ENCODE data around the gene KLK11.

KLK11 gene

GRCh38 chr19:50982186-50982585, 44.2 kb downstream of the KLK11 start:
- H3K4me3 ChIP-seq (ENCODE audit: insufficient read length, low read depth), result no peak overlapping the region
- DNase-seq (ENCODE audit: low read depth, low spot score), result no peak
- no peaks in the 10 kb centered on the region for H3K27me3 ChIP-seq (ENCODE audit: insufficient read depth, insufficient read length)
- no peak overlapping the region for H3K9ac ChIP-seq (ENCODE audit: insufficient read length, low read depth)
- H3K4me1 ChIP-seq (ENCODE audit: insufficient read depth, insufficient read length), result peaks cover 6% of the 10 kb centered on the region
- TF ChIP-seq YY1 (IDR thresholded peaks at IDR 0.05; ENCODE audit: insufficient read depth, insufficient read length) (no peak), SUZ12 (IDR thresholded peaks at IDR 0.05; ENCODE audit: extremely low read depth, insufficient read depth, insufficient read length) (no peak), ZNF274 (IDR thresholded peaks at IDR 0.05; ENCODE audit: low read depth, low read length) (no peak)
- no peaks in the 10 kb centered on the region for H3K36me3 ChIP-seq (ENCODE audit: insufficient read depth, insufficient read length, low read length)
- no peaks in the 10 kb centered on the region for H3K9me3 ChIP-seq (ENCODE audit: insufficient read depth, low read length)

DNA sequence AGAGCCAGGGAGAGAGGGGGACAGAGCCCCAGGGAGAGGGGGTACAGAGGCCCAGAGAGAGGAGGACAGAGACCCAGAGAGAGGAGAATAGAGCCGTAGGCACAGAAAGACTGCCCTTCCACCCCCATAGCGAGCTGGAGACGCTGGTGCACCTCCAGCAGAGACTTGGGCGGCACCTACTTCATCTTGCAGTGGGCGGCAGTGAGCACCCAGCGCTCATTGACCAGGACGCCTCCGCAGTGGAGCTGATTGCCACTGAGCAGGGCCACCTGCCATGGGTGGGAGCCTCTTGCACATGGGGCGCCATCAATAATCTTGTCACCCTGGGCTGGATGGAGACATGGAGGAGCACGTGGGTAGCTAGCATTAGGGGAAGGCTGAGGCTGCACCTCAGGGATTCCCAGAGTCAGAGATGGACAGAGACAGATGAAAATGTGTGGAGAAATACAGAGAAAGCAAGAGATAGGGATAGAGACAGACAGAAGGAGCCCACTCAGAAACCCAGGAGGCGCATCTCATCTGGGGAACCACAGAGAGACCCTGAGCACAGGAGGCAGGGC, 44.7 kb downstream of the KLK11 start:
- no peaks in the 10 kb centered on the region for H3K27me3 ChIP-seq (ENCODE audit: insufficient read depth, insufficient read length)
- no peak overlapping the region for H3K9ac ChIP-seq (ENCODE audit: insufficient read length, low read depth)
- H3K4me3 ChIP-seq (ENCODE audit: insufficient read length, low read depth), result no peak overlapping the region
- TF ChIP-seq ZNF274 (IDR thresholded peaks at IDR 0.05; ENCODE audit: low read depth, low read length), result no peak
- TF ChIP-seq YY1 (IDR thresholded peaks at IDR 0.05; ENCODE audit: insufficient read depth, insufficient read length), result no peak
- TF ChIP-seq SUZ12 (IDR thresholded peaks at IDR 0.05; ENCODE audit: extremely low read depth, insufficient read depth, insufficient read length), result no peak
- no peaks in the 10 kb centered on the region for H3K36me3 ChIP-seq (ENCODE audit: insufficient read depth, insufficient read length, low read length)
- no peak for DNase-seq (ENCODE audit: low read depth, low spot score)
- H3K9me3 ChIP-seq (ENCODE audit: insufficient read depth, low read length), result no peaks in the 10 kb centered on the region
- peaks cover 6% of the 10 kb centered on the region for H3K4me1 ChIP-seq (ENCODE audit: insufficient read depth, insufficient read length)

GRCh38 chr19:50980208-50980607, 46.2 kb downstream of the KLK11 start:
- Histone ChIP-seq H3K27me3 (ENCODE audit: insufficient read depth, insufficient read length) (no peaks in the 10 kb centered on the region), H3K9me3 (ENCODE audit: insufficient read depth, low read length) (no peaks in the 10 kb centered on the region), H3K9ac (ENCODE audit: insufficient read length, low read depth) (no peak overlapping the region), H3K4me1 (ENCODE audit: insufficient read depth, insufficient read length) (peaks cover 9% of the 10 kb centered on the region), H3K36me3 (ENCODE audit: insufficient read depth, insufficient read length, low read length) (no peaks in the 10 kb centered on the region), H3K4me3 (ENCODE audit: insufficient read length, low read depth) (no peak overlapping the region)
- no peak for DNase-seq (ENCODE audit: low read depth, low spot score)
- TF ChIP-seq YY1 (IDR thresholded peaks at IDR 0.05; ENCODE audit: insufficient read depth, insufficient read length), result no peak
- TF ChIP-seq SUZ12 (IDR thresholded peaks at IDR 0.05; ENCODE audit: extremely low read depth, insufficient read depth, insufficient read length), result no peak
- TF ChIP-seq ZNF274 (IDR thresholded peaks at IDR 0.05; ENCODE audit: low read depth, low read length), result no peak

GRCh38 chr19:50979758-50980157, 46.7 kb downstream of the KLK11 start:
- TF ChIP-seq YY1 (IDR thresholded peaks at IDR 0.05; ENCODE audit: insufficient read depth, insufficient read length), result no peak
- TF ChIP-seq ZNF274 (IDR thresholded peaks at IDR 0.05; ENCODE audit: low read depth, low read length), result no peak
- no peak for TF ChIP-seq SUZ12 (IDR thresholded peaks at IDR 0.05; ENCODE audit: extremely low read depth, insufficient read depth, insufficient read length)
- H3K9me3 ChIP-seq (ENCODE audit: insufficient read depth, low read length), result no peaks in the 10 kb centered on the region
- no peaks in the 10 kb centered on the region for H3K27me3 ChIP-seq (ENCODE audit: insufficient read depth, insufficient read length)
- no peaks in the 10 kb centered on the region for H3K36me3 ChIP-seq (ENCODE audit: insufficient read depth, insufficient read length, low read length)
- no peak overlapping the region for H3K9ac ChIP-seq (ENCODE audit: insufficient read length, low read depth)
- no peak overlapping the region for H3K4me3 ChIP-seq (ENCODE audit: insufficient read length, low read depth)
- H3K4me1 ChIP-seq (ENCODE audit: insufficient read depth, insufficient read length), result peaks cover 9% of the 10 kb centered on the region
- DNase-seq (ENCODE audit: low read depth, low spot score), result no peak

GRCh38 chr19:50978772-50979390, 47.5 kb downstream of the KLK11 start:
- H3K27me3 ChIP-seq (ENCODE audit: insufficient read depth, insufficient read length), result no peaks in the 10 kb centered on the region
- DNase-seq (ENCODE audit: low read depth, low spot score), result no peak
- H3K36me3 ChIP-seq (ENCODE audit: insufficient read depth, insufficient read length, low read length), result no peaks in the 10 kb centered on the region
- H3K9ac ChIP-seq (ENCODE audit: insufficient read length, low read depth), result no peak overlapping the region
- TF ChIP-seq SUZ12 (IDR thresholded peaks at IDR 0.05; ENCODE audit: extremely low read depth, insufficient read depth, insufficient read length) (no peak), YY1 (IDR thresholded peaks at IDR 0.05; ENCODE audit: insufficient read depth, insufficient read length) (no peak), ZNF274 (IDR thresholded peaks at IDR 0.05; ENCODE audit: low read depth, low read length) (no peak)
- no peak overlapping the region for H3K4me3 ChIP-seq (ENCODE audit: insufficient read length, low read depth)
- no peaks in the 10 kb centered on the region for H3K9me3 ChIP-seq (ENCODE audit: insufficient read depth, low read length)
- peaks cover 9% of the 10 kb centered on the region for H3K4me1 ChIP-seq (ENCODE audit: insufficient read depth, insufficient read length)

DNA sequence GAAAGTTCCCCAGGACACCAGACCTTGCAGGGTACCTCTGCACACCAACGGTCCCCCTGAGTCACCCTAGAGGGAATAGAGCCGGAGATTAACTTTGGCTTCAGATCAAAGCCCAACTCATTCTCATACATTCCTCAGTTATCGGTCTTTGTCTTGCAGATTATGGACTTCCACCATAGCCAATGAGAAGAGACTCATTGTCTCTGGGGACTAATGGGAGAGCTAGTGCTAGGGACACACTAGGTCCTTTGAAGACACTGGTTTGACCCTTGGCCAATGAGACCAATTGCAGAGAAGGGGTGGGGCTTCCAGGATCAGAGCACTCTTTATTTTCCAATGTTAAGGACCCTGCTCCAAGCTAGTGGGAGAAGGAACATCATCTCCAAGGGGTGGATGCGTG, 48.8 kb downstream of the KLK11 start:
- H3K9ac ChIP-seq (ENCODE audit: insufficient read length, low read depth), result no peak overlapping the region

DNA sequence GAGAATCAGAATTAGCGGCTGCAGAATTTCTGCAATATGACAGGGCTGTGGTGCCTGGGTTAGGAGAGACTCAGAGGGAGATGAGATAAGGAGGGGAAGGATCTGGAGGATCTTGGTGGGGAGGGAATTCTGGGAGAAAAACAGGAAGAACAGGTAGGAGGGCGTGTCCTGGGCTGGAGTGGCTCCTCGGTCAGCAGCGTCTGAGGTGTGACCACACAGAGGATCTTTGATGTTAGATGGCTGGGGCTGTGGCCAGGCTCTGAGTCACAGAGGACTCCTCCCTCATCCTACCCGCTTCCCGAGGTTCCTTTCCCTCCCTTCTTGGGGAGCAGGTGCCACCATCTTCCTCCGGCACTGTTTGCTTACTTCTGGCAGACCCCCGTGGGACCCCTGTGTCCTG, 50.6 kb downstream of the KLK11 start:
- TF ChIP-seq SUZ12 (IDR thresholded peaks at IDR 0.05; ENCODE audit: extremely low read depth, insufficient read depth, insufficient read length) (no peak), YY1 (IDR thresholded peaks at IDR 0.05; ENCODE audit: insufficient read depth, insufficient read length) (no peak), ZNF274 (IDR thresholded peaks at IDR 0.05; ENCODE audit: low read depth, low read length) (no peak)
- DNase-seq (ENCODE audit: low read depth, low spot score), result no peak
- peaks cover 6% of the 10 kb centered on the region for H3K4me1 ChIP-seq (ENCODE audit: insufficient read depth, insufficient read length)
- H3K36me3 ChIP-seq (ENCODE audit: insufficient read depth, insufficient read length, low read length), result no peaks in the 10 kb centered on the region
- no peaks in the 10 kb centered on the region for H3K9me3 ChIP-seq (ENCODE audit: insufficient read depth, low read length)
- H3K9ac ChIP-seq (ENCODE audit: insufficient read length, low read depth), result no peak overlapping the region
- H3K27me3 ChIP-seq (ENCODE audit: insufficient read depth, insufficient read length), result no peaks in the 10 kb centered on the region
- H3K4me3 ChIP-seq (ENCODE audit: insufficient read length, low read depth), result no peak overlapping the region

More for the DNA sequence above, 48.8 kb downstream of the KLK11 start:
- no peak for TF ChIP-seq ZNF274 (IDR thresholded peaks at IDR 0.05; ENCODE audit: low read depth, low read length)
- TF ChIP-seq YY1 (IDR thresholded peaks at IDR 0.05; ENCODE audit: insufficient read depth, insufficient read length), result no peak
- no peak for TF ChIP-seq SUZ12 (IDR thresholded peaks at IDR 0.05; ENCODE audit: extremely low read depth, insufficient read depth, insufficient read length)
- Histone ChIP-seq H3K4me1 (ENCODE audit: insufficient read depth, insufficient read length) (peaks cover 9% of the 10 kb centered on the region), H3K36me3 (ENCODE audit: insufficient read depth, insufficient read length, low read length) (no peaks in the 10 kb centered on the region), H3K9me3 (ENCODE audit: insufficient read depth, low read length) (no peaks in the 10 kb centered on the region), H3K27me3 (ENCODE audit: insufficient read depth, insufficient read length) (no peaks in the 10 kb centered on the region), H3K4me3 (ENCODE audit: insufficient read length, low read depth) (no peak overlapping the region)
- DNase-seq (ENCODE audit: low read depth, low spot score), result no peak
